ENCODE measurements around the gene TSBP1. TPM values are rescaled to one million over a fixed set of nuclear protein-coding genes. Genes with fewer than 3 reads are reported as not detected.

Gene TSBP1
- total RNA-seq, 1 experiment from 2014 or later: not detected

- in situ Hi-C loops (cut with HindIII; ENCODE audit: low pct_unique_long_range_greater_than_20kb, low sequenced_read_pairs): no loop called here
- ChIA-PET CTCF (no interaction called here), POLR2A (no interaction called here)
Observed at GRCh38 chr6:32293695-32294094, 78.0 kb downstream of the TSBP1 start.

DNA sequence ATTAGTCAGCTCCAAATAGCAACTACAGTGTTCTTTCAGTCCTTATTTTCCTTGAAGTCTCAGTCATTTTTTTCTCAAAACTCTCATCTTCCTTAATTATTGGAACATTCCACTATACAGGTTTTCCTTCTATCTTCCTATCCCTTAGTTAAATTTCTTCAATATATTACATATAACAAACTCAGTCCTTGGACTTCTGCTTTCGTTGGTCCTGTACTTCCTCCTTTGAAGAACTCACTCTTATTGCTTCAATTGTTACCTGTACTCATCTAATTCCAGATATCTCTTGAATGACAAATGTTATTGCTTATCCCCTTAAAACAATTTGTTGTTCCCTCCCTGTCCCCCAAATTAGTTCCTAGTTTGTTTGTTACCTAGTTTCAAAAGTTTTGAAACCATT, 80.2 kb downstream of the TSBP1 start:
- in situ Hi-C loops (cut with HindIII; ENCODE audit: low pct_unique_long_range_greater_than_20kb, low sequenced_read_pairs): no loop called here
- H3K4me1 ChIP-seq (ENCODE audit: control insufficient read depth, insufficient read depth, low read length): no peaks in the 10 kb centered on the region

More at GRCh38 chr6:32293695-32294094, 78.0 kb downstream of the TSBP1 start:
- H3K27me3 ChIP-seq (ENCODE audit: control insufficient read depth, insufficient read depth, low read length): no peaks in the 10 kb centered on the region
- no peak overlapping the region for H3K4me3 ChIP-seq (ENCODE audit: low read depth in 2 of 2, low read length in 2 of 2)
- no TSS peak for BruUV-seq (replicated peaks)
- no peak overlapping the region for H3K27ac ChIP-seq (ENCODE audit: low read length)
- no peaks in the 10 kb centered on the region for H3K4me1 ChIP-seq (ENCODE audit: control insufficient read depth, insufficient read depth, low read length)
- no peak for ATAC-seq
- no peaks in the 10 kb centered on the region for H3K9me3 ChIP-seq (ENCODE audit: control insufficient read depth, insufficient read depth, low read depth, low read length)
- no peak for DNase-seq (ENCODE audit: low read depth, low spot score)
- no peak for TF ChIP-seq TCF7L2 (IDR thresholded peaks at IDR 0.05; ENCODE audit: low read depth, low read length)
- TF ChIP-seq REST (IDR thresholded peaks at IDR 0.05; ENCODE audit: insufficient read depth in 1 of 2, low read depth in 2 of 2, low read length in 1 of 2): no peak
- TF ChIP-seq POLR2AphosphoS5 (IDR thresholded peaks at IDR 0.05; ENCODE audit: low read depth, low read length): no peak
- TF ChIP-seq CTCF (IDR thresholded peaks at IDR 0.05): no peak
- TF ChIP-seq SIN3A (IDR thresholded peaks at IDR 0.05; ENCODE audit: borderline replicate concordance, insufficient read depth, low read depth, low read length): no peak
- intact Hi-C loops (cut with micrococcal nuclease; ENCODE audit: unreplicated experiment): no loop called here
- no peaks in the 10 kb centered on the region for H3K36me3 ChIP-seq (ENCODE audit: control insufficient read depth, insufficient read depth, low read length)

More for the DNA sequence above, 80.2 kb downstream of the TSBP1 start:
- Histone ChIP-seq H3K9me3 (ENCODE audit: control insufficient read depth, insufficient read depth, low read depth, low read length) (no peaks in the 10 kb centered on the region), H3K36me3 (ENCODE audit: control insufficient read depth, insufficient read depth, low read length) (no peaks in the 10 kb centered on the region), H3K27ac (ENCODE audit: low read length) (no peak overlapping the region), H3K27me3 (ENCODE audit: control insufficient read depth, insufficient read depth, low read length) (no peaks in the 10 kb centered on the region), H3K4me3 (ENCODE audit: low read depth in 2 of 2, low read length in 2 of 2) (no peak overlapping the region)
- DNase-seq (ENCODE audit: low read depth, low spot score) (no peak), ATAC-seq (no peak)
- CTCF ChIA-PET: no interaction called here
- POLR2A ChIA-PET: no interaction called here
- intact Hi-C loops (cut with micrococcal nuclease; ENCODE audit: unreplicated experiment): no loop called here
- BruUV-seq (replicated peaks): no TSS peak
- TF ChIP-seq POLR2AphosphoS5 (IDR thresholded peaks at IDR 0.05; ENCODE audit: low read depth, low read length): no peak
- no peak for TF ChIP-seq REST (IDR thresholded peaks at IDR 0.05; ENCODE audit: insufficient read depth in 1 of 2, low read depth in 2 of 2, low read length in 1 of 2)

All from Panc1 (cell line).